GM12878 (cell line): ENCODE results near the gene ORC1. TPM values are rescaled to one million over a fixed set of nuclear protein-coding genes. Genes with fewer than 3 reads are reported as not detected.

Source experiments
- ASH2L ChIP-seq: fragments of 300-600, 200-600 bp; sonication (generic); IDR thresholded peaks from 2 replicates; pipeline ENCODE4 v1.6.1; 2017; ENCODE audit warnings: low read depth, mild to moderate bottlenecking, borderline replicate concordance
- BACH1 ChIP-seq: fragments of 450-650 bp; IDR thresholded peaks from 2 replicates; pipeline ENCODE4 v1.6.1; 2017; ENCODE audit warnings: mild to moderate bottlenecking, borderline replicate concordance
- BCL11A ChIP-seq: IDR thresholded peaks from 2 replicates; pipeline ENCODE4 v1.6.1; 2011; ENCODE audit warnings: low read depth, low read length
- FOXK2 ChIP-seq: fragments of 450-650 bp; IDR thresholded peaks from 2 replicates; pipeline ENCODE4 v1.6.1; 2017; ENCODE audit warnings: mild to moderate bottlenecking, moderate library complexity
- GABPA ChIP-seq: IDR thresholded peaks from 2 replicates; pipeline ENCODE4 v1.6.1; 2014; ENCODE audit warnings: antibody characterized with exemption, low read depth, mild to moderate bottlenecking, inconsistent platforms
- HDAC6 ChIP-seq: fragments of 200-600 bp; sonication (generic); IDR thresholded peaks from one replicate; pipeline ENCODE4 v1.8.0; 2017; ENCODE audit warnings: antibody characterized with exemption; ENCODE audit not compliant: unreplicated experiment
- SMARCA5 ChIP-seq: fragments of 450-650 bp; IDR thresholded peaks from 2 replicates; pipeline ENCODE4 v1.6.1; 2017; ENCODE audit warnings: mild to moderate bottlenecking
- TARDBP ChIP-seq: IDR thresholded peaks from 2 replicates; pipeline ENCODE4 v1.6.1; 2016; ENCODE audit warnings: borderline replicate concordance
- polyA plus RNA-seq, 11 experiments: library from polyadenylated mRNA; depleted of rRNA in 4 of 11; unstranded in 6 of 11; stranded (reverse) in 5 of 11; fragments of >200 nt; fragmentation: Nextera tagmentation in 4 of 11; fragmentation: Illumina TruSeq in 1 of 11; extraction: Ambion mirVana in 4 of 11; extraction: Trizol in 1 of 11; gene quantifications; 1 replicate in 1 of 11; 2 replicates in 10 of 11; pipeline versions ENCODE4 v1.2.1 to v1.2.3, GENCODE V29; 2011 to 2016; ENCODE audit warnings: inconsistent platforms in 2 of 11, missing spikeins in 2 of 11, low read depth in 1 of 11
- total RNA-seq, 4 experiments: library from RNA; depleted of rRNA in 3 of 4; stranded (reverse); fragments of >200 nt in 3 of 4; fragmentation: Illumina TruSeq in 1 of 4; extraction: Trizol in 1 of 4; gene quantifications; 2 replicates each; pipeline versions ENCODE4 v1.2.1 to v1.2.3, GENCODE V29; 2013 to 2021
- TF ChIP-seq, protein P1 (sequence below): fragments of 450-650 bp; conservative IDR thresholded peaks from 2 replicates; pipeline ENCODE4 v1.6.1; 2017; ENCODE audit warnings: mild to moderate bottlenecking, moderate library complexity
- TF ChIP-seq, protein P2 (sequence below): IDR thresholded peaks from 2 replicates; pipeline ENCODE4 v1.6.1; 2011; ENCODE audit warnings: mild to moderate bottlenecking, low read depth, low read length, moderate library complexity; ENCODE audit not compliant: insufficient replicate concordance
- TF ChIP-seq, protein P3 (sequence below): fragments of 450-650 bp; IDR thresholded peaks from 2 replicates; pipeline ENCODE4 v1.6.1; 2014; ENCODE audit warnings: mild to moderate bottlenecking
- TF ChIP-seq, protein P4 (sequence below): fragments of 450-650 bp; IDR thresholded peaks from 2 replicates; pipeline ENCODE4 v1.6.1; 2016; ENCODE audit warnings: mild to moderate bottlenecking, moderate library complexity, borderline replicate concordance
- TF ChIP-seq, protein P5 (sequence below): fragments of 450-650 bp; IDR thresholded peaks from 2 replicates; pipeline ENCODE4 v1.6.1; 2017; ENCODE audit warnings: mild to moderate bottlenecking, low read depth, inconsistent platforms; ENCODE audit not compliant: poor library complexity, severe bottlenecking
- TF ChIP-seq, protein P6 (sequence below): IDR thresholded peaks from 2 replicates; pipeline ENCODE4 v1.6.1; 2012; ENCODE audit warnings: low read depth, low read length, improper control_type of control experiment

Gene ORC1
- total and polyA plus RNA-seq, 10 of the 15 experiments (the other 5 are each of a cell fraction or from before 2014, with no cell fraction given): 7.7 to 34.6 (median 28.7) TPM

DNA sequence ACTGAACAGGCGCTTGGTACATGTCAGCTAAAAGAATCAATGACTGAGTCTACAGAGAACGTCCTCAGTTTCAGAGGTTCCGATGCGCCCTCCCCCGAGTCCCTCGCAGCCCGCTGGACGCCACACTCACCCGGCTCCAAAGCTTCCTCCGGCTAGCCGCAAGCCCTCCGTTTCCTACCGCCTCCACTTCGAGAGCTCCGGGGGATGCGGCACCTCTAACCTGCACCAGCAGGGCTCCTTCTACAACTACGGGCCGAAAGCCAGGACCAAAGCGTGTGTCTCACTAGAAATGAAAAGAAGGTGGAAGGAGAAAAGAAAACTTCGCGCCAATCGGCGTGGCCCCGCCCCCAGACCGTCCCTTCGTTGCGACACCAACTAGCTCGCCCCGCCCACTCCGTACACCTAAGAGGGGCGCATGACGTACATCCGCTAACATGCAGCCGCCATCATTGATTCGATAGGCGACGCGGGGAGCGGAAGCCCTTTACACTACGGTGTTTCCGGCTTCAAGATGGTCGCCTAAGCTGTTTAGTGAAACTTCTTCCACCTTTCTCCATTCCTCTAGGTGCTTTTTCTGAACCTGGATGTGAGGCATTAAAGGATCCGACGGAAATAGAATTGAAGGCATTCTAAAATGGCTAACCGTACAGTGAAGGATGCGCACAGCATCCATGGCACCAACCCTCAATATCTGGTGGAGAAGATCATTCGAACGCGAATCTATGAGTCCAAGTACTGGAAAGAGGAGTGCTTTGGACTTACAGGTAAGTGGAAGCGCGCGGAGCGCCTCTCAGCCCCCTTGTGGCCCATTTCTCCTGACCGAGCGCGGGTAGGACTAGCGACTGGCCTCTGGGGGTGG is at the start of gene ORC1, which contains the start of gene PRPF38A (continued):
- TF ChIP-seq, protein P1, sequence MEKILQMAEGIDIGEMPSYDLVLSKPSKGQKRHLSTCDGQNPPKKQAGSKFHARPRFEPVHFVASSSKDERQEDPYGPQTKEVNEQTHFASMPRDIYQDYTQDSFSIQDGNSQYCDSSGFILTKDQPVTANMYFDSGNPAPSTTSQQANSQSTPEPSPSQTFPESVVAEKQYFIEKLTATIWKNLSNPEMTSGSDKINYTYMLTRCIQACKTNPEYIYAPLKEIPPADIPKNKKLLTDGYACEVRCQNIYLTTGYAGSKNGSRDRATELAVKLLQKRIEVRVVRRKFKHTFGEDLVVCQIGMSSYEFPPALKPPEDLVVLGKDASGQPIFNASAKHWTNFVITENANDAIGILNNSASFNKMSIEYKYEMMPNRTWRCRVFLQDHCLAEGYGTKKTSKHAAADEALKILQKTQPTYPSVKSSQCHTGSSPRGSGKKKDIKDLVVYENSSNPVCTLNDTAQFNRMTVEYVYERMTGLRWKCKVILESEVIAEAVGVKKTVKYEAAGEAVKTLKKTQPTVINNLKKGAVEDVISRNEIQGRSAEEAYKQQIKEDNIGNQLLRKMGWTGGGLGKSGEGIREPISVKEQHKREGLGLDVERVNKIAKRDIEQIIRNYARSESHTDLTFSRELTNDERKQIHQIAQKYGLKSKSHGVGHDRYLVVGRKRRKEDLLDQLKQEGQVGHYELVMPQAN: peak; percentile 99
- TF ChIP-seq, protein P2, sequence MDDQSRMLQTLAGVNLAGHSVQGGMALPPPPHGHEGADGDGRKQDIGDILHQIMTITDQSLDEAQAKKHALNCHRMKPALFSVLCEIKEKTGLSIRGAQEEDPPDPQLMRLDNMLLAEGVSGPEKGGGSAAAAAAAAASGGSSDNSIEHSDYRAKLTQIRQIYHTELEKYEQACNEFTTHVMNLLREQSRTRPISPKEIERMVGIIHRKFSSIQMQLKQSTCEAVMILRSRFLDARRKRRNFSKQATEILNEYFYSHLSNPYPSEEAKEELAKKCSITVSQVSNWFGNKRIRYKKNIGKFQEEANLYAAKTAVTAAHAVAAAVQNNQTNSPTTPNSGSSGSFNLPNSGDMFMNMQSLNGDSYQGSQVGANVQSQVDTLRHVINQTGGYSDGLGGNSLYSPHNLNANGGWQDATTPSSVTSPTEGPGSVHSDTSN: no peak
- TF ChIP-seq GABPA: peak; percentile 92
- TF ChIP-seq SMARCA5: peak; percentile 60; the same call in 1 of the 2 replicates
- TF ChIP-seq, protein P3, sequence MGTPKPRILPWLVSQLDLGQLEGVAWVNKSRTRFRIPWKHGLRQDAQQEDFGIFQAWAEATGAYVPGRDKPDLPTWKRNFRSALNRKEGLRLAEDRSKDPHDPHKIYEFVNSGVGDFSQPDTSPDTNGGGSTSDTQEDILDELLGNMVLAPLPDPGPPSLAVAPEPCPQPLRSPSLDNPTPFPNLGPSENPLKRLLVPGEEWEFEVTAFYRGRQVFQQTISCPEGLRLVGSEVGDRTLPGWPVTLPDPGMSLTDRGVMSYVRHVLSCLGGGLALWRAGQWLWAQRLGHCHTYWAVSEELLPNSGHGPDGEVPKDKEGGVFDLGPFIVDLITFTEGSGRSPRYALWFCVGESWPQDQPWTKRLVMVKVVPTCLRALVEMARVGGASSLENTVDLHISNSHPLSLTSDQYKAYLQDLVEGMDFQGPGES: no peak
- TF ChIP-seq HDAC6: no peak
- TF ChIP-seq BCL11A: no peak
- peak; percentile 14; the same call in 1 of the 2 replicates for TF ChIP-seq BACH1
- TF ChIP-seq, protein P4, sequence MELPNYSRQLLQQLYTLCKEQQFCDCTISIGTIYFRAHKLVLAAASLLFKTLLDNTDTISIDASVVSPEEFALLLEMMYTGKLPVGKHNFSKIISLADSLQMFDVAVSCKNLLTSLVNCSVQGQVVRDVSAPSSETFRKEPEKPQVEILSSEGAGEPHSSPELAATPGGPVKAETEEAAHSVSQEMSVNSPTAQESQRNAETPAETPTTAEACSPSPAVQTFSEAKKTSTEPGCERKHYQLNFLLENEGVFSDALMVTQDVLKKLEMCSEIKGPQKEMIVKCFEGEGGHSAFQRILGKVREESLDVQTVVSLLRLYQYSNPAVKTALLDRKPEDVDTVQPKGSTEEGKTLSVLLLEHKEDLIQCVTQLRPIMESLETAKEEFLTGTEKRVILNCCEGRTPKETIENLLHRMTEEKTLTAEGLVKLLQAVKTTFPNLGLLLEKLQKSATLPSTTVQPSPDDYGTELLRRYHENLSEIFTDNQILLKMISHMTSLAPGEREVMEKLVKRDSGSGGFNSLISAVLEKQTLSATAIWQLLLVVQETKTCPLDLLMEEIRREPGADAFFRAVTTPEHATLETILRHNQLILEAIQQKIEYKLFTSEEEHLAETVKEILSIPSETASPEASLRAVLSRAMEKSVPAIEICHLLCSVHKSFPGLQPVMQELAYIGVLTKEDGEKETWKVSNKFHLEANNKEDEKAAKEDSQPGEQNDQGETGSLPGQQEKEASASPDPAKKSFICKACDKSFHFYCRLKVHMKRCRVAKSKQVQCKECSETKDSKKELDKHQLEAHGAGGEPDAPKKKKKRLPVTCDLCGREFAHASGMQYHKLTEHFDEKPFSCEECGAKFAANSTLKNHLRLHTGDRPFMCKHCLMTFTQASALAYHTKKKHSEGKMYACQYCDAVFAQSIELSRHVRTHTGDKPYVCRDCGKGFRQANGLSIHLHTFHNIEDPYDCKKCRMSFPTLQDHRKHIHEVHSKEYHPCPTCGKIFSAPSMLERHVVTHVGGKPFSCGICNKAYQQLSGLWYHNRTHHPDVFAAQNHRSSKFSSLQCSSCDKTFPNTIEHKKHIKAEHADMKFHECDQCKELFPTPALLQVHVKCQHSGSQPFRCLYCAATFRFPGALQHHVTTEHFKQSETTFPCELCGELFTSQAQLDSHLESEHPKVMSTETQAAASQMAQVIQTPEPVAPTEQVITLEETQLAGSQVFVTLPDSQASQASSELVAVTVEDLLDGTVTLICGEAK: peak; percentile 93
- no peak for TF ChIP-seq ASH2L
- TF ChIP-seq, protein P5, sequence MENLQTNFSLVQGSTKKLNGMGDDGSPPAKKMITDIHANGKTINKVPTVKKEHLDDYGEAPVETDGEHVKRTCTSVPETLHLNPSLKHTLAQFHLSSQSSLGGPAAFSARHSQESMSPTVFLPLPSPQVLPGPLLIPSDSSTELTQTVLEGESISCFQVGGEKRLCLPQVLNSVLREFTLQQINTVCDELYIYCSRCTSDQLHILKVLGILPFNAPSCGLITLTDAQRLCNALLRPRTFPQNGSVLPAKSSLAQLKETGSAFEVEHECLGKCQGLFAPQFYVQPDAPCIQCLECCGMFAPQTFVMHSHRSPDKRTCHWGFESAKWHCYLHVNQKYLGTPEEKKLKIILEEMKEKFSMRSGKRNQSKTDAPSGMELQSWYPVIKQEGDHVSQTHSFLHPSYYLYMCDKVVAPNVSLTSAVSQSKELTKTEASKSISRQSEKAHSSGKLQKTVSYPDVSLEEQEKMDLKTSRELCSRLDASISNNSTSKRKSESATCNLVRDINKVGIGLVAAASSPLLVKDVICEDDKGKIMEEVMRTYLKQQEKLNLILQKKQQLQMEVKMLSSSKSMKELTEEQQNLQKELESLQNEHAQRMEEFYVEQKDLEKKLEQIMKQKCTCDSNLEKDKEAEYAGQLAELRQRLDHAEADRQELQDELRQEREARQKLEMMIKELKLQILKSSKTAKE: peak; percentile 51
- no peak for TF ChIP-seq FOXK2
- TF ChIP-seq, protein P6, sequence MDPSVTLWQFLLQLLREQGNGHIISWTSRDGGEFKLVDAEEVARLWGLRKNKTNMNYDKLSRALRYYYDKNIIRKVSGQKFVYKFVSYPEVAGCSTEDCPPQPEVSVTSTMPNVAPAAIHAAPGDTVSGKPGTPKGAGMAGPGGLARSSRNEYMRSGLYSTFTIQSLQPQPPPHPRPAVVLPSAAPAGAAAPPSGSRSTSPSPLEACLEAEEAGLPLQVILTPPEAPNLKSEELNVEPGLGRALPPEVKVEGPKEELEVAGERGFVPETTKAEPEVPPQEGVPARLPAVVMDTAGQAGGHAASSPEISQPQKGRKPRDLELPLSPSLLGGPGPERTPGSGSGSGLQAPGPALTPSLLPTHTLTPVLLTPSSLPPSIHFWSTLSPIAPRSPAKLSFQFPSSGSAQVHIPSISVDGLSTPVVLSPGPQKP: no peak
- no peak for TF ChIP-seq TARDBP
